Naive thymus-derived CD4-positive, alpha-beta T cell (primary cell): ENCODE data around the gene GPN1. TPM values are rescaled to one million over a fixed set of nuclear protein-coding genes. Genes with fewer than 3 reads are reported as not detected.
"Not testable (repeated sequence)": the region's sequence is repeated elsewhere in the genome, so short reads cannot be mapped to it uniquely, and the experiment has no call there.

Experiments used
- ATAC-seq: fragments of 150-1000 bp; cut with Tn5 transposase; 2 replicates; pipeline ENCODE4 v1.10.0; 2021; ENCODE audit warnings: mild to moderate bottlenecking, moderate library complexity
- CTCF ChIA-PET: fragments of 350-600 bp; sonication (Branson Sonifier 250); formaldehyde crosslinking; loops from one replicate; lab custom pipeline; 2021; ENCODE audit warnings: antibody characterized with exemption; lab: Charles Lee
- POLR2A ChIA-PET: fragments of 350-600 bp; sonication (Branson Sonifier 250); formaldehyde crosslinking; loops from one replicate; lab custom pipeline; 2021; ENCODE audit warnings: antibody characterized with exemption, inconsistent platforms; lab: Charles Lee
- DNase-seq, 9 donors: peaks; one replicate each; pipeline versions ENCODE4 v3.0.0 to v3.0.0-alpha.2; 2020 to 2022; ENCODE audit warnings: mixed read lengths in 1 of 9
- H3K27ac ChIP-seq: one replicate; pipeline ENCODE4 v1.7.0; 2013; ENCODE audit warnings: mild to moderate bottlenecking, low read depth, low read length, moderate library complexity
- H3K27me3 ChIP-seq, 2 donors: one replicate each; pipeline ENCODE4 v1.7.0; 2013; ENCODE audit warnings: low read length in 2 of 2, mild to moderate bottlenecking in 2 of 2, moderate library complexity in 2 of 2; ENCODE audit not compliant: control insufficient read depth in 2 of 2, insufficient read depth in 2 of 2
- H3K36me3 ChIP-seq, 3 experiments: 1 replicate in 2 of 3; 2 replicates in 1 of 3; pipeline ENCODE4 v1.7.0; 2013; ENCODE audit warnings: low read length in 3 of 3, mild to moderate bottlenecking in 3 of 3, moderate library complexity in 1 of 3; ENCODE audit not compliant: insufficient read depth in 3 of 3, control insufficient read depth in 2 of 3
- H3K4me1 ChIP-seq, 2 donors: one replicate each; pipeline ENCODE4 v1.7.0; 2013; ENCODE audit warnings: low read length in 2 of 2, mild to moderate bottlenecking in 2 of 2, moderate library complexity in 1 of 2; ENCODE audit not compliant: control insufficient read depth in 2 of 2, insufficient read depth in 2 of 2
- H3K4me3 ChIP-seq: 2 replicates; pipeline ENCODE4 v1.7.0; 2013; ENCODE audit warnings: mild to moderate bottlenecking, low read length
- H3K9me3 ChIP-seq, 3 experiments: 1 replicate in 2 of 3; 2 replicates in 1 of 3; pipeline ENCODE4 v1.7.0; 2013; ENCODE audit warnings: low read length in 3 of 3; ENCODE audit not compliant: control insufficient read depth in 2 of 3
- H3K27ac Mint-ChIP-seq, 9 donors: one replicate each; pipeline ENCODE4 v1.8.0; 2020 to 2022; ENCODE audit warnings: mixed read lengths in 9 of 9, mild to moderate bottlenecking in 8 of 9, moderate library complexity in 5 of 9, inconsistent platforms in 2 of 9
- H3K27me3 Mint-ChIP-seq, 5 donors: one replicate each; pipeline ENCODE4 v1.8.0; 2021 to 2022; ENCODE audit warnings: mixed read lengths in 5 of 5, mild to moderate bottlenecking in 1 of 5
- H3K36me3 Mint-ChIP-seq, 5 donors: one replicate each; pipeline ENCODE4 v1.8.0; 2020 to 2022; ENCODE audit warnings: mixed read lengths in 5 of 5, mild to moderate bottlenecking in 3 of 5, inconsistent platforms in 1 of 5
- H3K4me1 Mint-ChIP-seq, 7 donors: one replicate each; pipeline ENCODE4 v1.8.0; 2020 to 2022; ENCODE audit warnings: mixed read lengths in 7 of 7, mild to moderate bottlenecking in 3 of 7, inconsistent platforms in 1 of 7
- H3K4me3 Mint-ChIP-seq, 10 donors: one replicate each; pipeline ENCODE4 v1.8.0; 2020 to 2022; ENCODE audit warnings: mild to moderate bottlenecking in 10 of 10, mixed read lengths in 10 of 10, moderate library complexity in 6 of 10, inconsistent platforms in 2 of 10
- H3K9me3 Mint-ChIP-seq, 11 donors: one replicate each; pipeline ENCODE4 v1.8.0; 2020 to 2022; ENCODE audit warnings: mixed read lengths in 11 of 11, mild to moderate bottlenecking in 4 of 11, inconsistent platforms in 1 of 11, moderate library complexity in 1 of 11
- intact Hi-C, 2 donors: fragments of 100-400 bp; cut with micrococcal nuclease; formaldehyde crosslinking; loops; one replicate each; pipeline ENCODE4 v1.15.1; 2023
- polyA plus RNA-seq, 2 donors: library from polyadenylated mRNA; unstranded; fragments of 300-500 nt; fragmentation: Illumina TruSeq; gene quantifications; one replicate each; pipeline ENCODE4 v1.2.3, GENCODE V29; 2021
- total RNA-seq, 6 experiments: library from RNA in 5 of 6; stranded (reverse) in 5 of 6; gene quantifications; 1 replicate in 5 of 6; 2 replicates in 1 of 6; pipeline ENCODE4 v1.2.3 and lab custom pipeline; 2021 to 2026

The GPN1 gene
- total and polyA plus RNA-seq, 7 experiments from 2014 or later: 27.8 to 73.6 (median 32.4) TPM

DNA sequence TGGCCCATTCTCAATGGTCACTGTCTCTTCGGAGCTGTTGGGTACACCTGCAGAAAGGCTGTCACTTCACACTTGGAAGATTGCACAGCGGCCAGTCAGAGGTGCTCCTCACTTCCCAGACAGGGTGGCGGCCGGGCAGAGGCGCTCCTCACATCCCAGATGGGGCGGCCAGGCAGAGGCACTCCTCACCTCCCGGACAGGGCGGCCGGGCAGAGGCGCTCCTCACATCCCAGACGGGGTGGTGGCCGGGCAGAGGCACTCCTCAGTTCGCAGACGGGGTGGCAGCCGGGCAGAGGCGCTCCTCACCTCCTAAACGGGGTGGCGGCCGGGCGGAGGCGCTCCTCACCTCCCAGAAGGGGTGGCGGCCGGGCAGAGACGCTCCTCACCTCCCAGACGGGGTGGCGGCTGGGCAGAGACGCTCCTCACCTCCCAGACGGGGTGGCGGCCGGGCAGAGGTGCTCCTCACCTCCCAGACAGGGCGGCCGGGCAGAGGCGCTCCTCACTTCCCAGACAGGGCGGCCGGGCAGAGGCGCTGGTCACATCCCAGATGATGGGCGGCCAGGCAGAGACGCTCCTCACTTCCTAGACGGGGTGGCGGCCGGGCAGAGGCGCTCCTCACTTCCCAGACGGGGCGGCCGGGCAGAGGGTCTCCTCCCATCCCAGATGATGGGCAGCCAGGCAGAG lies 34.7 kb upstream of the GPN1 start:
- H3K4me3 Mint-ChIP-seq: peak overlapping the region in 1 of 10 donors; percentile 16
- H3K4me1 Mint-ChIP-seq: peaks cover 16 to 52% (median 37%) of the 10 kb centered on the region in 7 donors
- intact Hi-C loops, H3K4me3 ChIP-seq, H3K27ac ChIP-seq, H3K4me1 ChIP-seq, H3K27ac Mint-ChIP-seq, DNase-seq, H3K27me3 ChIP-seq, CTCF ChIA-PET, H3K27me3 Mint-ChIP-seq, ATAC-seq: not testable (repeated sequence)
- Histone ChIP-seq H3K9me3 (peaks cover 0 to 23% (median 0%) of the 10 kb centered on the region in 3 experiments), H3K36me3 (peaks cover 0 to 17% (median 0%) of the 10 kb centered on the region in 3 experiments)
- POLR2A ChIA-PET: interaction anchor here (0.5 kb wide), 1 partner anchor 300 kb away, joined by 3 read pairs; no protein-coding TSS in a partner anchor
- peaks cover 9 to 64% (median 62%) of the 10 kb centered on the region in 5 donors for H3K36me3 Mint-ChIP-seq
- H3K9me3 Mint-ChIP-seq: peaks cover 4 to 65% (median 38%) of the 10 kb centered on the region in 11 donors

DNA sequence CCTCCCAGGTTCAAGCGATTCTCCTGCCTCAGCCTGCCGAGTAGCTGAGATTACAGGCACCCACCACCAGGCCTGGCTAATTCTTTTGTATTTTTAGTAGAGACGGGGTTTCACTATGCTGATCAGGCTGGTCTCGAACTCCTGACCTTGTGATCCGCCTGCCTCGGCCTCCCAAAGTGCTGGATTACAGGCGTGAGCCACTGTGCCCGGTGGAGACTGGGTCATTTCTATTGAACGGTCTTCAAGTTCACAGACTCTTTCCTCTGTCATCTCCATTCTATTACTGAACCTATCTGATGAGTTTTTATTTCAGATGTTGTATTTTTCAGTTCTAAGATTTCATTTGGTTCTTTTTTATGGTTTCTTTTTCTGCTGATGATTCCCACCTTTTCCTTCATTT lies 33.4 kb upstream of the GPN1 start:
- H3K27ac Mint-ChIP-seq: peak overlapping the region in 2 of 9 donors; percentile 50 to 59
- DNase-seq, POLR2A ChIA-PET, H3K27ac ChIP-seq, H3K27me3 ChIP-seq, H3K4me1 ChIP-seq, ATAC-seq, H3K4me3 ChIP-seq, H3K27me3 Mint-ChIP-seq, intact Hi-C loops, CTCF ChIA-PET: not testable (repeated sequence)
- Histone ChIP-seq H3K36me3 (peaks cover 0 to 30% (median 10%) of the 10 kb centered on the region in 3 experiments), H3K9me3 (peaks cover 0 to 16% (median 0%) of the 10 kb centered on the region in 3 experiments)
- peak overlapping the region in 3 of 10 donors; percentile 13 to 42 (median 14) for H3K4me3 Mint-ChIP-seq
- H3K36me3 Mint-ChIP-seq: peaks cover 13 to 62% (median 57%) of the 10 kb centered on the region in 5 donors
- peaks cover 0 to 53% (median 27%) of the 10 kb centered on the region in 11 donors for H3K9me3 Mint-ChIP-seq
- H3K4me1 Mint-ChIP-seq: peaks cover 22 to 49% (median 41%) of the 10 kb centered on the region in 7 donors

- POLR2A ChIA-PET: interaction anchor here (0.9 kb wide), 1 partner anchor 14 kb away, joined by 3 read pairs; no protein-coding TSS in a partner anchor
- no peaks in the 10 kb centered on the region for H3K27me3 Mint-ChIP-seq
- no peaks in the 10 kb centered on the region for H3K27me3 ChIP-seq
- H3K27ac ChIP-seq: no peak overlapping the region
- H3K27ac Mint-ChIP-seq: peak overlapping the region in 5 of 9 donors; percentile 21 to 80 (median 34)
- intact Hi-C loops: no loop called here
- H3K9me3 ChIP-seq: peaks cover 0 to 12% (median 0%) of the 10 kb centered on the region in 3 experiments
- peaks cover 19 to 49% (median 41%) of the 10 kb centered on the region in 7 donors for H3K4me1 Mint-ChIP-seq
- H3K9me3 Mint-ChIP-seq: peaks cover 0 to 43% (median 19%) of the 10 kb centered on the region in 11 donors
- CTCF ChIA-PET: interaction anchor here (0.7 to 1.1 kb wide), 2 partner anchors 11 kb away, joined by 3 read pairs; no protein-coding TSS in a partner anchor
- H3K4me1 ChIP-seq: no peaks in the 10 kb centered on the region
- ATAC-seq (no peak), DNase-seq (no peak)
- peaks cover 9 to 63% (median 54%) of the 10 kb centered on the region in 5 donors for H3K36me3 Mint-ChIP-seq
- H3K36me3 ChIP-seq: peaks cover 0 to 40% (median 13%) of the 10 kb centered on the region in 3 experiments
- no peak overlapping the region for H3K4me3 ChIP-seq
- H3K4me3 Mint-ChIP-seq: peak overlapping the region in 4 of 10 donors; percentile 13 to 46 (median 24)
These were observed 32.2 kb upstream of the GPN1 start for GRCh38 chr2:27596627-27597026.

GRCh38 chr2:27606611-27607010 lies 22.2 kb upstream of the GPN1 start:
- no peak overlapping the region for H3K27ac ChIP-seq
- H3K9me3 Mint-ChIP-seq: peaks cover 0 to 2% (median 0%) of the 10 kb centered on the region in 11 donors
- H3K4me3 Mint-ChIP-seq: no peak overlapping the region
- no peak overlapping the region for H3K27ac Mint-ChIP-seq
- no peak for ATAC-seq
- no peaks in the 10 kb centered on the region for H3K27me3 ChIP-seq
- H3K4me3 ChIP-seq: no peak overlapping the region
- ChIA-PET CTCF (no interaction called here), POLR2A (no interaction called here)
- no peaks in the 10 kb centered on the region for H3K9me3 ChIP-seq
- H3K36me3 ChIP-seq: peaks cover 19 to 76% (median 23%) of the 10 kb centered on the region in 3 experiments
- H3K27me3 Mint-ChIP-seq: no peaks in the 10 kb centered on the region
- peaks cover 14 to 47% (median 30%) of the 10 kb centered on the region in 5 donors for H3K36me3 Mint-ChIP-seq
- DNase-seq: no peak
- H3K4me1 ChIP-seq: no peaks in the 10 kb centered on the region
- intact Hi-C loops: no loop called here
- peaks cover 0 to 4% (median 0%) of the 10 kb centered on the region in 7 donors for H3K4me1 Mint-ChIP-seq

GRCh38 chr2:27613985-27614384 lies 14.9 kb upstream of the GPN1 start:
- H3K27ac Mint-ChIP-seq: no peak overlapping the region
- peaks cover 16 to 46% (median 33%) of the 10 kb centered on the region in 5 donors for H3K36me3 Mint-ChIP-seq
- H3K4me1 Mint-ChIP-seq: peaks cover 0 to 4% (median 0%) of the 10 kb centered on the region in 7 donors
- no peaks in the 10 kb centered on the region for H3K27me3 Mint-ChIP-seq
- no peaks in the 10 kb centered on the region for H3K9me3 ChIP-seq
- intact Hi-C loops: no loop called here
- H3K4me3 Mint-ChIP-seq: no peak overlapping the region
- ChIA-PET CTCF (no interaction called here), POLR2A (interaction anchor here (0.8 kb wide), 1 partner anchor 173 kb away, joined by 3 read pairs; no protein-coding TSS in a partner anchor)
- no peak for DNase-seq
- H3K36me3 ChIP-seq: peaks cover 19 to 76% (median 45%) of the 10 kb centered on the region in 3 experiments
- no peak overlapping the region for H3K27ac ChIP-seq
- no peak for ATAC-seq
- H3K9me3 Mint-ChIP-seq: peaks cover 0 to 2% (median 0%) of the 10 kb centered on the region in 11 donors
- no peaks in the 10 kb centered on the region for H3K4me1 ChIP-seq
- H3K27me3 ChIP-seq: no peaks in the 10 kb centered on the region
- no peak overlapping the region for H3K4me3 ChIP-seq

DNA sequence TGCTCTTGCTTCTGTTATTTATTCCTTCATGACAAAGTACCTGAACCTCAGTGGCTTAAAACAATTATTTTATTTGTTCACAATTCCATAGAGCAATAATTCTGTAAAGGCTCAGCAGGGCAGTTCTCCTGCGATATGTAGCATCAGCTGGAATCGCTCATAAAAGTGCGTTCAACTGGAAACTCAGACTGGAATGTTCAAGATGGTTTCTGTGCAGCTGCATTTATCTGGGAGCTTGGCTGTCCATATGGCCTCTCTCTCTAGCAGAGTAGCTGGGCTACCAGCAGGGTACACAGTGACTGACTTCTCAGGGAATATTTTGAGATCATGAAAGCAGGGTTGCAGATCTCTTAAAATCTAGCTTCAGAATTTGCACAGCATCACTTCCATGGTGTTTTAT lies 13.5 kb upstream of the GPN1 start:
- intact Hi-C loops: no loop called here
- Mint-ChIP-seq H3K4me3 (no peak overlapping the region), H3K27ac (no peak overlapping the region), H3K36me3 (peaks cover 16 to 50% (median 34%) of the 10 kb centered on the region in 5 donors), H3K9me3 (peaks cover 0 to 2% (median 0%) of the 10 kb centered on the region in 11 donors), H3K27me3 (no peaks in the 10 kb centered on the region), H3K4me1 (peaks cover 0 to 4% (median 0%) of the 10 kb centered on the region in 7 donors)
- no peaks in the 10 kb centered on the region for H3K9me3 ChIP-seq
- H3K27ac ChIP-seq: no peak overlapping the region
- no peak overlapping the region for H3K4me3 ChIP-seq
- H3K27me3 ChIP-seq: no peaks in the 10 kb centered on the region
- DNase-seq (no peak), ATAC-seq (no peak)
- ChIA-PET CTCF (no interaction called here), POLR2A (interaction anchor here (0.6 kb wide), 1 partner anchor 23 kb away, joined by 3 read pairs; no protein-coding TSS in a partner anchor)
- peaks cover 20 to 70% (median 45%) of the 10 kb centered on the region in 3 experiments for H3K36me3 ChIP-seq
- H3K4me1 ChIP-seq: no peaks in the 10 kb centered on the region
